HG03025 (cell line): ENCODE measurements around the gene NCKAP5.
A peak's percentile ranks its signal among the peaks of the same experiment; 100 is the strongest.

ENCODE experiments used
- ATAC-seq: cut with Tn5 transposase; IDR thresholded peaks from one replicate; pipeline ENCODE4 v1.9.1; 2021; ENCODE audit warnings: mild to moderate bottlenecking, moderate library complexity; ENCODE audit not compliant: unreplicated experiment, low FRiP score

The NCKAP5 gene

DNA sequence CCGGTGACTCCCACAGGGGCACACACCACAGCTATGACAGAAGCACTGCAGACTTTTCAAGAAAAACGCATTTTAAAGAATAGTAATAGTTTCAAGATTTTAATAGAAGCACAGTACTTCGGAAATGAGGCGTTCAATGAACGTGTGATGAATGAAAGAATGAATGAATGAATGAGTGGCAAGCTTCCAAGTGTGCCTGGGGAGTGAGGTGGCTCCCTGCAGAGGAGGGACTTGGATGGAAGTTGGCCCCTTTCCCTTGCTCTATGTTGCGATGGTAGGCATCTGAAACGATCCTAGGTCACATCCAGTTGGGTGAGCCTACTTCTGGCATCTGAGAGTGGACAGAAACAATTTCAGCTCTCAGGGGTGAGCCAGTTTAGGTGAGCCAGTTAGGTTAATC, 65.6 kb downstream of the NCKAP5 start:
- ATAC-seq, result no peak

- ATAC-seq, result no peak
Measured at GRCh38 chr2:133500917-133501316, 67.3 kb downstream of the NCKAP5 start.

- ATAC-seq, result peak; percentile 62
Measured at GRCh38 chr2:133498662-133499585, 69.3 kb downstream of the NCKAP5 start.

- no peak for ATAC-seq
Measured at GRCh38 chr2:133497951-133498565, 70.2 kb downstream of the NCKAP5 start.

DNA sequence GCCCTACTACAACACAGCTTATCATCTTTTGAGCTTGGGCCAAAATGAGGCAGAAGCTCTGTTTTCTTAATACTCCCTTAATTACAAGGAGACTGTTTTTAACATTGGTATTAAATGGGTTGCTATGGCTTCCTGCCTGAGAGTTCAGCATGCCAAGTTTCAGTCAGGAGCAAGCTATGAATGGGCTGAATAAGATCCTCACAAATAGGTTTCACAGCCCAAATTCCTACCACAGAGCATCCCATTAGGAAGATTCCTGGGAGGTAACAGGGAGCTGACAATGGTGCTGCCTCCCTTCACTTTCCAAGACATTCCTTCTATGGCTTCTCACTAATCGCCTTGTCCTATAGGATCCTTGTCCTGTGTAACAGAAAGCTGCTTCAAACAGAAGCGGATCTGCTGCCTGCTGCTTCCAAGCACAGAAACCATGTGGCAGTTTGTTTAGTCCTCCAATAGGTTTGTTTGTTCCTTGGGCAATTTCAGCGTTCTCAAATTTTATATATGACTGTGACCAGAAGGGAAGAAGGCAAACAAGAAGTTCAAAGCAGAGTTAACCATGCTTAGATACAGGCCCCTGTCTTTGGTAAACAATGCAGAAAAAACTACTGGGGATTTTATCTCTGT, 70.9 kb downstream of the NCKAP5 start:
- ATAC-seq, result no peak

DNA sequence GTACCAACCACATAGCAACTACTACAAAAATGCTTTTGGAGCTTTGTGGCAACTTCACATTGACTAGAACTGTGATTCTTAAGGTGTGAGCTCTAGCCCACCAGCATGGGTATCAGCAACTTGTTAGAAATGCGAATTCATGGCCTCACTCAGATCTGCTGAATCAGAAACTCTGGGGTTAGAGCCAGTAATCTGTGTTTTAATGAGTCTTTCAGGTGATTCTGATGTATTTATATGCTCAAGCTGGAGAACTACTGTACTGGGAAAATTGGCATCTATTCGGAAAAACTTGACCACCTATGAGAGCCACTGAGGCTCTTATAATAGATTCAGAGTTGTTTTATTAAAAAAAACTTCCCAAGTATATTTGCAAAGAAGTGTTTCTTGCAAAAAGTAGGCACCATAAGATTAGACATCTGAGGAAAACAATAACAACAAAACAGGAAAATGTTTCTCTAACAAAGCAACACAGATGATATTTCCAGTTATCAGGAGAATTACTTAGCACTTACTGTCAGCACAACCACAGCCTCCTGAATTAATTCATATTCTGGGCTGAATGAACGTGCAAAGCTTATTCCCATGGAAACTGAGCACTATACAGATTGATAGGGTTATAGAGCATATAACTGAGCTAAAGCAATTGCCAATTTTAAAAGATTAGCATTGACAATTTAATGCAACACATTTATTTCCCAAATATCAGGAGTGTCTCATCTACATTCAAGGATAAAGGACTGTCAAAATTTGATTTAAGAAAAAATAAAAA, 71.6 kb downstream of the NCKAP5 start:
- ATAC-seq, result no peak

GRCh38 chr2:133495226-133495625, 73.0 kb downstream of the NCKAP5 start:
- ATAC-seq, result no peak

DNA sequence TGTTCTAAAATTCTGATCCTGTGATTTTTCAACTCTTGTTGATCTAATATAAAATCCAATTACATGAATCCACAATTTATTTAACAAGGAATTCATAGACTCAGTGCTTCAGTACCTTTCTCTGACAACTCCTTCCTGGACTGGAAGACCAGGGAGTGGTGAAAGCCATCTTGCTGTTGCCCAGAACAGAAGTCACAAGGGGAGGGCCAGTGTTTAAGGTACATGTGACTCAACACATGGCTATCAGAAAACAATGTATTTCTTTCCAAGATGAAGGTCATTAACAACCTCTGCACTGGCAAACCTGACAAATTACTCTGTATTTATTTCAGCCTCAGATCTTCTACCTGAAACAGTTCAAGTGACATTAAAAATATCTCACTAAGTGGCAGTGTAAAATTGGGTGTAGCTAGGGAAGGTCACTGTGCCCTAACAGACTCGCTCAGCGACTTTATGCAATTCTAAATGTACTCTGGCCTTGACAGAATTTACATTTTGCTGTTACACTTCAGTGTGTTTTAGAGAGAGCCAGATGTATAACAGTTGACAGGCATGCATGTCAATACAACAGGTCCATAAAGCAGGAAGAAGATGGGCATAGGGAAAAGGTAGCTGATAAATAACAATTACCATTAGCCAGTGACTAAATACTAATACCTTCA, 75.4 kb downstream of the NCKAP5 start:
- ATAC-seq, result no peak

DNA sequence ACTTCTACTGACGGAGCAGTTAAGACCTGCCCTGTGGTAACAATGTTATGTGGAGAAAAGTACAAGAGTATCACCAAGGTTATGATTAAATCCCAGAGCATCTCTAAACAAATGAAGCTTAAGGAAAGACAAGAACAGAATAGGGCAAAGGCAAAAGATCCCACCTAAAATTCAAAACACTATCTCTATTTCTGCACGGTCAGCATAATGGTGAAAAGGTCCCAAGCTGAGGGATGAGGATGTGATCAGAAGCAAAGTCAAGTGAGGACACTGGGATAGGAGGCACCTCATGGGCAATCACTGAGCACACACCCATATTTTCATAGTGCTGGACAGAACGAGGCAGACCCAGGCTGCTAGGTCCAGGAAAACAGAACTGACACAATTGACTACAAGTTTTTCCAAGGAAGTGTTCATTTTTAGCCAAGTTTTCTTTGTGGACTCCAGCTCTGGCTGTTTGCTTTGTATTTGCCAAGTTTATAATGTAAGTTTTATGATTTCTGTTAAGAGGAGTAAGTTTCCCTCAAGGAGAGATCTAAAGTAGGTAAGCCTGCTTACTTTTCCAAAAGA, 77.8 kb downstream of the NCKAP5 start:
- ATAC-seq, result no peak

DNA sequence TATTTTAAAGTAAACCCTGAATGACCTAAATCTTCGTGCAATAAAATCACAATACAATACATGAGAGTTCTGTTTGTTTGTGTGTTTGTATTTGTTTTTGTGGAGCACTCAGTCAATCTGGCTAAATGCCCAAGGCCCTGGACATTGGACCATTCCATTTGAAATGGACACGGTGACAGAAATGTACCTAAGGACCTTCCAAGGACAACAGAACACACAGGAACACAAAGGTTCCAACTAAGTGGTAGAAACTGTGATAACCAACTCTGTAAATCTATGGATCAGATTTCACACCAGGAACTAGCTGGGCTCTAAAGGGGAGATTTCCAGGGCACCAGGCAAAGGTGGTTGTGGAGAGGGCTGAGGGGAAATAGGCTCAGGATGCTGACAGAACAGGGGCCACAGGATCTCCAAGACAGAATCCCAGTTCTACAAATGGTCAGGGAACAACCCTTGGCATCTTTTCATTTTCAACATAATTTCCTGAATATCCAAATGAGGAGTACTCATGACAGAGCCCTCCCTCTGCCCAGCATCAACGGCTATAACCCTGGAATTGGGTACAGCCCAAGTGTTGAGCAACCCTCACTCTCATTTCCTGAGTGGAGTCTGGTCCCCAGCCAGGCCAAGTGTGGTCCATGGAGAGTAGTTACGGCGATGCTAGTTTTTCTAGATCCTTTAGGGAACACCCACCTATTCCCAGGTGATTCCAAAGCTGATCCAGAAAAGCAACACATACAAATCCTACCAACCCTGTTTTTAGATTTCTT, 78.4 kb downstream of the NCKAP5 start:
- ATAC-seq, result no peak

GRCh38 chr2:133489146-133489545, 79.1 kb downstream of the NCKAP5 start:
- ATAC-seq, result no peak

GRCh38 chr2:133486771-133487191, 81.5 kb downstream of the NCKAP5 start:
- ATAC-seq, result no peak

- ATAC-seq, result no peak
Measured at GRCh38 chr2:133485868-133486267, 82.4 kb downstream of the NCKAP5 start.

- no peak for ATAC-seq
Measured at GRCh38 chr2:133484784-133485183, 83.5 kb downstream of the NCKAP5 start.

GRCh38 chr2:133484106-133484505, 84.2 kb downstream of the NCKAP5 start:
- no peak for ATAC-seq

DNA sequence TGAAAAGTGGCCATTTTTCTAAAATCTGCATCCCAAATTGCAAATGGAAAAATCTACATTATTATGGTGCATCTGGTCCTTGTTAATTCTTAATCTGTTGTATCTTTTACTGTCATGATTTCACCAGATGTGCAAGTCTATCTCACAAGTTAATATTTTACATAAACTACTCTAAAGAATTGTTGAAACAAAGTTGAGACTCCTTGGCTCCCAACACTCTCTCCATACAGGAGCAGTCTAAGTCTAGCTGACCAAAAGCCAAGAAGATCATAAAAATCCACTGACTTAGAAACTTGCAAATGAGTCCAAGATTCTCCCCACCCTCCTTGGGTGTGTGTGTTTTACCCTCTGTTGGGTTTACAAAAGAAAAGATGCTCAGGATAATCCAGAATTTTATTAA, 85.1 kb downstream of the NCKAP5 start:
- no peak for ATAC-seq

DNA sequence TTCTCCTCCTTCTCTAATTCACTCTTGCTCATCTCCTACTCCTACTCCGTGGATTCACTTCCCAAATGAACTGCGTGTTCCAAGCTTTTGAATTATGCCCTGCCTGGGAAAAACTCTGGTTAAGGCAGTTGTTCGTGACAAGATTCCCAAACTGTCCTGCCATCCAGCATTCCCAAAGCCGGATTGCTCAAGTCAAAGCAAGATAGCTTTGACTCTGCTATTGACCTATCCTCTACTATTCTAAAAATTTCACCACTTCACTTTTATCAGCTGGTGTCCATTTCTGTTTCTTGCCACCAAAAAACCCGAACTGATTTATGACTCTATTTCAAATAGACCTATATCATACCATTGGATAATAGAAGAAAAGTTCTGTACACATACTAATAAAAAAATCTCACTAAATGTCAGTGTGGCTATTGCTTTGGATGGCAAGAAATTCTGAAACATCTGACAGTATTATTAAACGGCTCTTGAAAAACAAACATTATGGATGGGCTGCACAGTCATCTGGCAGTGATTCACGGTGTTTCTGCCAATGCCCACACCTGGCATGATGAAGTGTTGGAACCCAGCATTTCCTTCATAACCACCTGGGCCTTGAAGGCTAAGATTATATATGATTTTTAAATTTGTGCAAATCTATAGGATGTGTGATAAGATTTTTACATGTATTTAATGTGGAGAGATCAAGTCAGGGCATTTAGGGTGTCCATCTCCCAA, 87.4 kb downstream of the NCKAP5 start:
- no peak for ATAC-seq

GRCh38 chr2:133477616-133477990, 90.7 kb downstream of the NCKAP5 start:
- ATAC-seq, result no peak
